Trophoblast cell (in vitro differentiated cells and primary cell): ENCODE measurements around the gene RAB3B.

Experiments used
- DNase-seq, 2 donors: peaks; one replicate each; pipeline ENCODE4 v3.0.0-alpha.2; 2016
- H2AFZ ChIP-seq: 2 replicates; pipeline ENCODE4 v1.6.1; 2013; ENCODE audit warnings: low read length, moderate library complexity, mild to moderate bottlenecking; ENCODE audit not compliant: insufficient read depth, poor library complexity
- H2AK5ac ChIP-seq: 2 replicates; pipeline ENCODE4 v1.6.1; 2013; ENCODE audit warnings: mild to moderate bottlenecking, low read length
- H2BK120ac ChIP-seq: 2 replicates; pipeline ENCODE4 v1.6.1; 2013; ENCODE audit warnings: low read length, mild to moderate bottlenecking, moderate library complexity; ENCODE audit not compliant: insufficient read depth, poor library complexity
- H2BK12ac ChIP-seq: 2 replicates; pipeline ENCODE4 v1.6.1; 2013; ENCODE audit warnings: mild to moderate bottlenecking, low read length, moderate library complexity
- H2BK5ac ChIP-seq: 2 replicates; pipeline ENCODE4 v1.6.1; 2013; ENCODE audit warnings: low read length, low read depth, moderate library complexity, mild to moderate bottlenecking; ENCODE audit not compliant: poor library complexity
- H3K14ac ChIP-seq: 2 replicates; pipeline ENCODE4 v1.6.1; 2013; ENCODE audit warnings: mild to moderate bottlenecking, low read length
- H3K18ac ChIP-seq: 2 replicates; pipeline ENCODE4 v1.6.1; 2013; ENCODE audit warnings: mild to moderate bottlenecking, low read length
- H3K23ac ChIP-seq: 2 replicates; pipeline ENCODE4 v1.6.1; 2013; ENCODE audit warnings: low read length
- H3K27ac ChIP-seq: 2 replicates; pipeline ENCODE4 v1.5.1; 2013; ENCODE audit warnings: low read depth, mild to moderate bottlenecking, inconsistent platforms, low read length, moderate library complexity
- H3K27me3 ChIP-seq: 2 replicates; pipeline ENCODE4 v1.6.1; 2013; ENCODE audit warnings: inconsistent platforms, mild to moderate bottlenecking, low read length, moderate library complexity; ENCODE audit not compliant: insufficient read depth
- H3K36me3 ChIP-seq, 2 experiments: 1 replicate in 1 of 2; 2 replicates in 1 of 2; pipeline ENCODE4 v1.6.1; 2013; ENCODE audit warnings: low read length in 2 of 2, mild to moderate bottlenecking in 2 of 2, moderate library complexity in 1 of 2; ENCODE audit not compliant: insufficient read depth in 2 of 2, control insufficient read depth in 1 of 2
- H3K4ac ChIP-seq: 2 replicates; pipeline ENCODE4 v1.6.1; 2013; ENCODE audit warnings: low read depth, mild to moderate bottlenecking, low read length, moderate library complexity
- H3K4me1 ChIP-seq, 2 experiments: 1 replicate in 1 of 2; 2 replicates in 1 of 2; pipeline ENCODE4 v1.6.1; 2013; ENCODE audit warnings: low read length in 2 of 2, mild to moderate bottlenecking in 2 of 2, moderate library complexity in 1 of 2; ENCODE audit not compliant: insufficient read depth in 2 of 2, control insufficient read depth in 1 of 2
- H3K4me2 ChIP-seq: 2 replicates; pipeline ENCODE4 v1.6.1; 2013; ENCODE audit warnings: inconsistent platforms, mild to moderate bottlenecking, low read length, moderate library complexity
- H3K4me3 ChIP-seq: 2 replicates; pipeline ENCODE4 v1.5.1; 2013; ENCODE audit warnings: mild to moderate bottlenecking, low read depth, low read length, inconsistent platforms
- H3K79me1 ChIP-seq: one replicate; pipeline ENCODE4 v1.6.1; 2013; ENCODE audit warnings: low read length
- H3K79me2 ChIP-seq: 2 replicates; pipeline ENCODE4 v1.6.1; 2013; ENCODE audit warnings: low read length, mild to moderate bottlenecking; ENCODE audit not compliant: control insufficient read depth, insufficient read depth, poor library complexity
- H3K9ac ChIP-seq: 2 replicates; pipeline ENCODE4 v1.6.1; 2013; ENCODE audit warnings: mild to moderate bottlenecking, low read length
- H3K9me3 ChIP-seq: 2 replicates; pipeline ENCODE4 v1.6.1; 2013; ENCODE audit warnings: low read depth, mild to moderate bottlenecking, control low read depth, inconsistent platforms, low read length; ENCODE audit not compliant: insufficient read depth
- H4K12ac ChIP-seq: 2 replicates; pipeline ENCODE4 v1.6.1; 2013; ENCODE audit warnings: low read depth, mild to moderate bottlenecking, low read length, moderate library complexity
- H4K8ac ChIP-seq: 2 replicates; pipeline ENCODE4 v1.6.1; 2013; ENCODE audit warnings: low read depth, mild to moderate bottlenecking, low read length, moderate library complexity
- H4K91ac ChIP-seq: one replicate; pipeline ENCODE4 v1.6.1; 2013; ENCODE audit warnings: low read depth, mild to moderate bottlenecking, low read length, moderate library complexity
- WGBS: extraction: QIAGEN DNeasy Blood & Tissue Kit; methylation state at CpG from one replicate; pipeline ENCODE4 v1.1.7; 2013; ENCODE audit warnings: missing lambda C conversion rate; ENCODE audit not compliant: insufficient read length, insufficient coverage; ENCODE audit errors: extremely low coverage; 5-methylcytosine and 5-hydroxymethylcytosine counted together

The RAB3B gene

GRCh38 chr1:51919684-51920083 lies 70.8 kb downstream of the RAB3B start:
- H2AFZ ChIP-seq, result no peak overlapping the region
- no peak overlapping the region for H2BK5ac ChIP-seq
- no peaks in the 10 kb centered on the region for H3K79me1 ChIP-seq
- H4K91ac ChIP-seq, result no peak overlapping the region
- no CpG with 5 or more reads among the region's 10 CpGs for WGBS
- H2BK120ac ChIP-seq, result no peak overlapping the region
- H3K23ac ChIP-seq, result no peak overlapping the region
- H3K4me2 ChIP-seq, result no peak overlapping the region
- no peak overlapping the region for H3K18ac ChIP-seq
- no peak overlapping the region for H2BK12ac ChIP-seq
- no peak overlapping the region for H3K9ac ChIP-seq
- H3K14ac ChIP-seq, result no peak overlapping the region
- H4K8ac ChIP-seq, result no peak overlapping the region
- H3K9me3 ChIP-seq, result no peaks in the 10 kb centered on the region
- H3K79me2 ChIP-seq, result no peaks in the 10 kb centered on the region
- H4K12ac ChIP-seq, result no peak overlapping the region
- no peak overlapping the region for H2AK5ac ChIP-seq
- H3K4me3 ChIP-seq, result no peak overlapping the region
- DNase-seq, result no peak
- H3K4ac ChIP-seq, result no peak overlapping the region
- H3K27ac ChIP-seq, result no peak overlapping the region
- no peaks in the 10 kb centered on the region for H3K27me3 ChIP-seq
- H3K4me1 ChIP-seq, result no peaks in the 10 kb centered on the region
- no peaks in the 10 kb centered on the region for H3K36me3 ChIP-seq

- Histone ChIP-seq H3K14ac (no peak overlapping the region), H3K27me3 (no peaks in the 10 kb centered on the region), H2BK5ac (no peak overlapping the region), H3K9me3 (no peaks in the 10 kb centered on the region), H3K27ac (no peak overlapping the region), H3K79me2 (no peaks in the 10 kb centered on the region), H4K8ac (no peak overlapping the region), H3K9ac (no peak overlapping the region), H4K91ac (no peak overlapping the region), H3K4ac (no peak overlapping the region), H3K79me1 (no peaks in the 10 kb centered on the region), H3K4me1 (no peaks in the 10 kb centered on the region), H3K18ac (no peak overlapping the region), H2AFZ (no peak overlapping the region), H3K23ac (no peak overlapping the region), H2BK120ac (no peak overlapping the region), H3K4me2 (no peak overlapping the region), H3K4me3 (no peak overlapping the region), H2AK5ac (no peak overlapping the region), H3K36me3 (no peaks in the 10 kb centered on the region), H2BK12ac (no peak overlapping the region), H4K12ac (no peak overlapping the region)
- WGBS, result no CpG with 5 or more reads among the region's 5 CpGs
- peak; percentile 50 to 78 for DNase-seq
Measured at GRCh38 chr1:51916587-51917405, 73.7 kb downstream of the RAB3B start.

GRCh38 chr1:51915951-51916350 lies 74.5 kb downstream of the RAB3B start:
- Histone ChIP-seq H3K36me3 (no peaks in the 10 kb centered on the region), H3K4ac (no peak overlapping the region), H3K18ac (no peak overlapping the region), H2AK5ac (no peak overlapping the region), H3K4me2 (no peak overlapping the region), H4K12ac (no peak overlapping the region), H3K4me3 (no peak overlapping the region), H4K8ac (no peak overlapping the region), H2BK12ac (no peak overlapping the region), H3K27me3 (no peaks in the 10 kb centered on the region), H3K27ac (no peak overlapping the region), H3K9ac (no peak overlapping the region), H4K91ac (no peak overlapping the region), H2AFZ (no peak overlapping the region), H3K4me1 (no peaks in the 10 kb centered on the region), H3K23ac (no peak overlapping the region), H3K14ac (no peak overlapping the region), H3K9me3 (no peaks in the 10 kb centered on the region), H3K79me1 (no peaks in the 10 kb centered on the region), H2BK5ac (no peak overlapping the region), H3K79me2 (no peaks in the 10 kb centered on the region), H2BK120ac (no peak overlapping the region)
- no CpG with 5 or more reads among the region's 3 CpGs for WGBS
- DNase-seq, result no peak

GRCh38 chr1:51912881-51913280 lies 77.6 kb downstream of the RAB3B start:
- WGBS, result no CpG with 5 or more reads among the region's 7 CpGs
- Histone ChIP-seq H3K79me2 (no peaks in the 10 kb centered on the region), H2AK5ac (no peak overlapping the region), H3K9me3 (no peaks in the 10 kb centered on the region), H3K18ac (no peak overlapping the region), H4K12ac (no peak overlapping the region), H4K91ac (no peak overlapping the region), H2BK12ac (no peak overlapping the region), H3K27ac (no peak overlapping the region), H2BK120ac (no peak overlapping the region), H2BK5ac (no peak overlapping the region), H4K8ac (no peak overlapping the region), H3K4me2 (no peak overlapping the region), H3K4me1 (no peaks in the 10 kb centered on the region), H3K79me1 (no peaks in the 10 kb centered on the region), H3K23ac (no peak overlapping the region), H3K4me3 (no peak overlapping the region), H3K36me3 (no peaks in the 10 kb centered on the region), H3K4ac (no peak overlapping the region), H3K9ac (no peak overlapping the region), H3K27me3 (no peaks in the 10 kb centered on the region), H2AFZ (no peak overlapping the region), H3K14ac (no peak overlapping the region)
- no peak for DNase-seq
